ENCODE measurements around the gene EMSY. TPM values are rescaled to one million over a fixed set of nuclear protein-coding genes. Genes with fewer than 3 reads are reported as not detected.

The EMSY gene
- total and polyA plus RNA-seq, 2 donors (not counting 1 experiment from before 2014, with no cell fraction given), result 27.4 to 59.7 TPM

DNA sequence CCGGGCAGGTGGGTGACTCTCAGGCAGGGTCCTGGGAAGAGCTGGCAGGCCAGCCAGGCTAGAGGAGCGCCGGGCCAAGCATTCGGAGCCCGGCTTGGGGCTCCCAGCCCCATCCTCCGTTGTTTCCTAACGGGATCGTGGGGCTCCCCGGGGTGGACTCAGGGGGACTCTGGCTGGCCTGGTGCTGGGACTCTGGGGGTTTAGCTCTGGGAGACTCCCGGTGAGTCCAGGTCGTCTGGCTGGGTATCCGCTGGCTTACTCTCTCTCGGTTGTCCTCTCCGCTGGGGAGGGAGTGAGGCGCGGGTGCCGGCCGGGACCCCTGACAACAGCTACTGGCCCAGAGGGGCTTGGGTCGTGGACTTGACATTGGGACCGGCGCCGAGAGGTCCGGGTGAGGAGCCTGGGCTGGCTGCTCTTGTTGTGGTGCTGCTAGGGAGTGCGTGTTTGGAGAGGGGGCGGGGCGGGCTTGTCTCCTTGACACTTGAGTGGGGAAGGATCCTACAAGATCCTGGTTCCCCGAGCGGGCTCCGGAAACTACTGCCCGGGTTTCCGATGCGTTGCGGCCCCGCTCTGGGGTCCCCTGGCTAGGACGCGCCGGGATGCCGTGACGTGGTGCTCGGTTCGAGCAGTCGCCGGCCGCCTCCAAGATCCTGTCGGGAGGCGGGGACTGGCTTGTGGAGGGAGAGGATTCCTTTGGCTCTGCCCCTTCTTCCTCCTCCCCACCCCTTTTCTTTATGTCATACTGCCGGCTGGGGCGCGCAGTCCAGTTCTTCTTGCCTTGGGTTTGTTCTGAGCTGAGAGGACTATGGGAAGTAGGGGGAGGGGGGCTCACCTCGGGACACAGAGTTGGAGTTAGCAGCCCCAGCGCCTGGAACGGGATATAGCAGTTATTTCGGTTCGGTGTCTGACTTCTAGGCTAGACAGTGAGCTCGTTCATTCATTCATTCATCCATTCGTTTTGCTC, 585 bp downstream of the EMSY start:
- intact Hi-C loops (cut with micrococcal nuclease), result loop anchor here (1.0 to 10.0 kb wide), 3 partner anchors 236 to 1689 kb away; partner anchors contain the start of genes ALG8 and INTS4
- peaks cover 7% of the 10 kb centered on the region for H4K20me1 ChIP-seq (ENCODE audit: control insufficient read depth, insufficient read depth, low read length, poor library complexity, severe bottlenecking)
- DNase-seq, result peak; percentile 53
- TF ChIP-seq EZH2 (IDR thresholded peaks at IDR 0.05; ENCODE audit: borderline replicate concordance, insufficient read depth, low read depth, low read length, poor library complexity, severe bottlenecking) (no peak), CTCF (IDR thresholded peaks at IDR 0.05) (no peak)
- Mint-ChIP-seq H3K9me3 (ENCODE audit: insufficient read depth) (no peaks in the 10 kb centered on the region), H3K4me3 (peak overlapping the region; percentile 96), H3K27ac (peak overlapping the region; percentile 98), H3K27me3 (no peaks in the 10 kb centered on the region), H3K4me1 (peaks cover 35% of the 10 kb centered on the region)
- peaks cover 42% of the 10 kb centered on the region for H3K79me2 ChIP-seq (ENCODE audit: control insufficient read depth, insufficient read depth, low read length)
- WGBS (ENCODE audit: insufficient coverage), result under 1% methylated on average over 36 of the region's 56 CpGs
- peaks cover 19 to 23% of the 10 kb centered on the region in 2 donors for H3K4me1 ChIP-seq (ENCODE audit: control insufficient read depth in 2 of 2, insufficient read depth in 2 of 2, low read length in 2 of 2)
- H3K36me3 ChIP-seq (replicated peaks in 1 of 2; ENCODE audit: control extremely low read depth in 1 of 2, control insufficient read depth in 1 of 2, extremely low read depth in 1 of 2, insufficient read depth in 2 of 2, low read length in 1 of 2), result peaks cover 0 to 8% of the 10 kb centered on the region in 2 experiments
- ATAC-seq (ENCODE audit: low read depth), result peak; percentile 1
- H3K9ac ChIP-seq (ENCODE audit: low read length), result peak overlapping the region; percentile 92
- peak overlapping the region; percentile 80 to 86 for H3K27ac ChIP-seq (ENCODE audit: low read length in 2 of 2)
- POLR2A ChIA-PET, result no interaction called here
- peak overlapping the region; percentile 90 for H2AFZ ChIP-seq (ENCODE audit: insufficient read depth, low read depth, low read length, poor library complexity, severe bottlenecking)
- H3K9me3 ChIP-seq (ENCODE audit: control extremely low read depth in 1 of 3, control insufficient read depth in 2 of 3, insufficient read depth in 1 of 3, low read length in 2 of 3), result no peaks in the 10 kb centered on the region
- H3K4me2 ChIP-seq (replicated peaks; ENCODE audit: low read depth, low read length, poor library complexity, severe bottlenecking), result peak overlapping the region; percentile 95
- CTCF ChIA-PET, result interaction anchor here (0.7 kb wide), 1 partner anchor 473 kb away, joined by 3 read pairs; no protein-coding TSS in a partner anchor
- peak overlapping the region; percentile 87 to 99 (median 97) for H3K4me3 ChIP-seq (ENCODE audit: control extremely low read depth in 1 of 5, extremely low read depth in 1 of 5, insufficient read depth in 1 of 5, low read depth in 2 of 5, low read length in 4 of 5)
- no peaks in the 10 kb centered on the region for H3K27me3 ChIP-seq (replicated peaks in 1 of 4; ENCODE audit: control extremely low read depth in 1 of 4, control insufficient read depth in 3 of 4, insufficient read depth in 4 of 4, low read length in 3 of 4)

DNA sequence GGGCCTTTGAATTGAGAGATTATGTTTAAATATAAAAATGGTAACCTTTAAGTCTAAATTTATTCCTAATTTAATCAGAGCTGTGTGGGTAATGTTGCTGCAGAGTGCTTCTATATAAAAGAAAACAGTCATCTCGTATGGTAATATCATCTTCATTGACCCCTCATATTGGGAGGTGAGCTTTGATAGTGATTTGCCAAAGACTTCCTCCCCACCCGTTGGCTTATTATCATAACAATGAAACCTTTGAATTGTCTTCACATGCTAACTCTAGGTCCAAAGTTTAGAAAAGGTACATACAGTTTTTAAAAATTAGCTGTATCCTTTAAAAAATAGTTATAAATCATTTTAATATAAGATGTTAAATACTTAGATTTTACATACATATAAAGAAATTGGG, 3.7 kb downstream of the EMSY start:
- peaks cover 15 to 20% of the 10 kb centered on the region in 2 donors for H3K4me1 ChIP-seq (ENCODE audit: control insufficient read depth in 2 of 2, insufficient read depth in 2 of 2, low read length in 2 of 2)
- H4K20me1 ChIP-seq (ENCODE audit: control insufficient read depth, insufficient read depth, low read length, poor library complexity, severe bottlenecking), result peaks cover 7% of the 10 kb centered on the region
- peaks cover 0 to 23% of the 10 kb centered on the region in 2 experiments for H3K36me3 ChIP-seq (replicated peaks in 1 of 2; ENCODE audit: control extremely low read depth in 1 of 2, control insufficient read depth in 1 of 2, extremely low read depth in 1 of 2, insufficient read depth in 2 of 2, low read length in 1 of 2)
- POLR2A ChIA-PET, result no interaction called here
- Mint-ChIP-seq H3K27me3 (no peaks in the 10 kb centered on the region), H3K9me3 (ENCODE audit: insufficient read depth) (no peaks in the 10 kb centered on the region), H3K27ac (no peak overlapping the region), H3K4me1 (peaks cover 28% of the 10 kb centered on the region), H3K4me3 (no peak overlapping the region)
- peaks cover 48% of the 10 kb centered on the region for H3K79me2 ChIP-seq (ENCODE audit: control insufficient read depth, insufficient read depth, low read length)
- WGBS (ENCODE audit: insufficient coverage), result no CpG with 5 or more reads among the region's 2 CpGs
- TF ChIP-seq EZH2 (IDR thresholded peaks at IDR 0.05; ENCODE audit: borderline replicate concordance, insufficient read depth, low read depth, low read length, poor library complexity, severe bottlenecking) (no peak), CTCF (IDR thresholded peaks at IDR 0.05) (no peak)
- intact Hi-C loops (cut with micrococcal nuclease), result loop anchor here (10.0 kb wide), 2 partner anchors 1546 to 1686 kb away; partner anchors contain the start of genes ALG8 and INTS4
- no peak overlapping the region for H3K9ac ChIP-seq (ENCODE audit: low read length)
- DNase-seq (no peak), ATAC-seq (ENCODE audit: low read depth) (no peak)
- H3K27ac ChIP-seq (ENCODE audit: low read length in 2 of 2), result no peak overlapping the region
- H3K27me3 ChIP-seq (replicated peaks in 1 of 4; ENCODE audit: control extremely low read depth in 1 of 4, control insufficient read depth in 3 of 4, insufficient read depth in 4 of 4, low read length in 3 of 4), result no peaks in the 10 kb centered on the region
- no peak overlapping the region for H2AFZ ChIP-seq (ENCODE audit: insufficient read depth, low read depth, low read length, poor library complexity, severe bottlenecking)
- H3K9me3 ChIP-seq (ENCODE audit: control extremely low read depth in 1 of 3, control insufficient read depth in 2 of 3, insufficient read depth in 1 of 3, low read length in 2 of 3), result no peaks in the 10 kb centered on the region
- H3K4me2 ChIP-seq (replicated peaks; ENCODE audit: low read depth, low read length, poor library complexity, severe bottlenecking), result no peak overlapping the region
- CTCF ChIA-PET, result no interaction called here
- H3K4me3 ChIP-seq (ENCODE audit: control extremely low read depth in 1 of 5, extremely low read depth in 1 of 5, insufficient read depth in 1 of 5, low read depth in 2 of 5, low read length in 4 of 5), result no peak overlapping the region
